GM12891 (cell line): Measurements from ENCODE around the gene HPF1.
"Not testable (repeated sequence)": the region's sequence is repeated elsewhere in the genome, so short reads cannot be mapped to it uniquely, and the experiment has no call there.

Experiments used
- DNase-seq: peaks from one replicate; pipeline ENCODE4 v3.0.0; 2011; ENCODE audit warnings: low spot score; ENCODE audit not compliant: insufficient read length
- FAIRE-seq: peaks from 2 replicates; lab custom pipeline; 2011; peaks lifted over from hg19 to GRCh38; lab: Jason Lieb, UNC
- PAX5 ChIP-seq: IDR thresholded peaks from 2 replicates; pipeline ENCODE4 v1.6.1; 2011; ENCODE audit warnings: low read length, moderate library complexity, mild to moderate bottlenecking; ENCODE audit not compliant: insufficient read depth, severe bottlenecking
- POLR2A ChIP-seq: IDR thresholded peaks from 2 replicates; pipeline ENCODE4 v1.6.1; 2011; ENCODE audit warnings: low read depth, low read length, control low read depth
- POLR2AphosphoS5 ChIP-seq: IDR thresholded peaks from 2 replicates; pipeline ENCODE4 v1.6.1; 2011; ENCODE audit warnings: low read depth, low read length, control low read depth
- POU2F2 ChIP-seq: IDR thresholded peaks from 2 replicates; pipeline ENCODE4 v1.6.1; 2011; ENCODE audit warnings: low read depth, mild to moderate bottlenecking, control low read depth, low read length, moderate library complexity
- SPI1 ChIP-seq: IDR thresholded peaks from 2 replicates; pipeline ENCODE4 v1.6.1; 2011; ENCODE audit warnings: low read depth, low read length, control low read depth
- TAF1 ChIP-seq: IDR thresholded peaks from 2 replicates; pipeline ENCODE4 v1.6.1; 2011; ENCODE audit warnings: low read depth, low read length, control low read depth

HPF1 gene

DNA sequence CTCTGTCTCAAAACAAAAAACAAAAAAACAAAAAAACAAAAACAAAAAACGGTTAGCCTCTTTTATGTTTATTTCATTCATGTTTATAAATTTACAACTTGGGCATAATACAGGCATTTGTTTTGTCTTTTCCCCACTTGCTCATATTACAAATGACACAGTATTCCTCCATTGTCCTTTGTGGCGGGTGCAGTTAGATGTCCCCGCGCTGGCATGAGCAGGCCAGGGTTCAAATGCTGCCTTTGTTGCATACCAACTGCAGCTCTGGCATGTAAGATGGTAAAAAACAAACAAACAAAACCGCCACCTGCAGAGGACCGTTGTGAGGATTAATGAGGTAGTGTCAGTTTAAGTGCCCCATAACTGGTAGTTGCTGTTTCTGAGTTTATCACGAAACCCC, 16.1 kb upstream of the HPF1 start:
- FAIRE-seq (no peak), DNase-seq (no peak)
- no peak for TF ChIP-seq POLR2A
- no peak for TF ChIP-seq POLR2AphosphoS5
- TF ChIP-seq PAX5, result no peak
- no peak for TF ChIP-seq POU2F2
- no peak for TF ChIP-seq TAF1
- no peak for TF ChIP-seq SPI1

DNA sequence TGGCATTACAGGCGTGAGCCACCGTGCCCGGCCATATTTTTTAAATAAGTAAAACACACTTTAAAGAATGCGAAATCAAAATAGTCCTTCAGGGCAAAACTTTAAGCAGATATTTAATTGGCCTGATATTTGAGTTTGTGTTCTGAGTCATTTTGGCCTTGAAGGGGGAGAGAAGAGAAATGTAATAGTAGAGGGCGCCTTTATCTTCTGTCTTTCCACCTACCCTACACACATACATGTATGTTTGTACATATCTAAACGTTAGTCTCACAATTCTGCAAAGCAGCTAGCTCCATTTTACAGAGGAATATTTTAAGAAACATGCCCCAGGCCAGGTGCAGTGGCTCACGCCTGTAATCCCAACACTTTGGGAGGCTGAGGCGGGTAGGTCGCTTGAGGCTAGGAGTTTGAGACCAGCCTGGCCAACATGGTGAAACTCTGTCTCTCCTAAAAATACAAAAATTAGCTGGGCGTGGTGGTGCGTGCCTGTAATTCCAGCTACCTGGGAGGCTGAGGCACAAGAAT, 13.9 kb upstream of the HPF1 start:
- not testable (repeated sequence) for DNase-seq, FAIRE-seq

DNA sequence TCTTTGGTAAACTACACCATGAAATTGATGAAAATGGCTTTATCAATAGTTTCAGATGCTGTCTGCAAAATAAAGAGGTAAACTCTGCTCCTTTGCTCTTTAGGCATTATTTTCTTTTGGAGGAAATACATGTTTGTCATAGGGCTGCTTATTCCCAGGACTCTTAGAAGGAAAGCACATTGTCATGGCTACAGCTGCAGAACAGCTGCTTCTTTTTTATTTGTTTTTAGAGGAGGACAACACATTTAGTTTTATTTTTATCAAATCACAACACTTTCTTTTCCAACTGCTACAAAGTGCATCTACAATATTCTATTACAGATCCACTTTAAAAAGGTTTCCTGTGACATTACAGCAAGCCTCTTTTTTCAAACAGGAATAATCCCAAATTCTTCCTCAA, 12.7 kb upstream of the HPF1 start:
- FAIRE-seq, result no peak
- TF ChIP-seq SPI1 (no peak), POLR2AphosphoS5 (no peak), TAF1 (no peak), POU2F2 (no peak), POLR2A (no peak), PAX5 (no peak)
- no peak for DNase-seq

DNA sequence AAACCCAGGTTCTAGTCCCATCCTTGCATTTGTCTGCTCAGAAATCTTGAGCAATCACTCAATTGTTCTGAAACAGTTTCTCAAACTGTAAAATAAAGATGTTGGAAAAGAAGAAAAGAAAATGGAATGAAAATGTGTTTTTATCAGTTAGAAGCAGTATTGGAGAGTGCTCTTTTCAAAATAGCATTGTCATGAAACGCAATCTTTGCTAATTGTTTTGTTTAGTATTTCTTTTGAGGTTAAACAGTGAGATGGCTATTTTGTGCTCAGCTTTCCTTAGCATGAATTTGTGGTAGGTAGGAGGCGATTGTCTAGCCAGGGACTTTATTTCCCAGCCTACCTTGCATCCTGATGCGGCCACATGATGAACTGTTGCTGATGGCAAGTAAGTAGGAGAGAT, 10.6 kb upstream of the HPF1 start:
- DNase-seq (no peak), FAIRE-seq (no peak)
- TF ChIP-seq PAX5, result no peak
- TF ChIP-seq SPI1, result no peak
- TF ChIP-seq POLR2A, result no peak
- no peak for TF ChIP-seq POU2F2
- no peak for TF ChIP-seq TAF1

DNA sequence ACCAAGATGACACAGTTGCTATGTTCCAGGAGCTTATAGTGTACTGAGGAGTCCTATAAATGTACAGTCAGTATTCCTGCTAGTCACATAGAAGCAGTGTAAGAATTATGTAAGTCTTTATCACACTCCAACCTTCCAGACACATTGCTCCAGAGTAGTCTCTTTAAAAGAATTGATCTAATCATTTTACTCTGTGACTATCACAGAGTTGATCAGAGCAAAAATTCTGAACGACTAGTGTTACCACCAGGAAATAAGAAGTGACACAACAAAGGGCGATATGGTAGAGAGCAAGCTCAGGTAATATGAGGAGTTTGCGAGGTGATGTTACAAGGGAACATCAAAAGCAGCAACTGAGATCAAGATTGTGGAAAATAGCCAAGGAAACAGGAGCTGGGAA, 9.0 kb upstream of the HPF1 start:
- TF ChIP-seq POU2F2, result no peak
- TF ChIP-seq PAX5, result no peak
- no peak for TF ChIP-seq TAF1
- TF ChIP-seq POLR2AphosphoS5, result no peak
- no peak for TF ChIP-seq SPI1
- FAIRE-seq (no peak), DNase-seq (no peak)

DNA sequence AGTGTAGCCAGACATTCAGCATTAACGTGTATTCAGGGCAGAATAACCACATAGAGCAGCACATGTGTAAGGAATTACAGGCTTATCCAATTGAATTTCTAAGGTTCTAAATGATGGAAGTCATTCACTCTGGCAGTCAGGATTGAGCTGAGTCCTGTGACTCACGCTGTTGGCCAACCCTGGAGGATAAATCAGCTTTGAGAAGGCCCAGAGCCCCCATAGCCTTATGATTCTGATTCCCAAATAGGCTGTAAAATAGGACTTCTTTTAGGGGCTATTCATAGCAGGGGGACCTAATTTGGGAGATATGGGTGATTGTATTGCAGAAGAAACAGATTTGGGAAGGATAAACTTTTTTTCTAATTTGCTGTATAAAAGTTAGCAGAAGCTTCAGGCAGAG, 8.1 kb upstream of the HPF1 start:
- TF ChIP-seq POLR2A, result no peak
- TF ChIP-seq SPI1, result no peak
- no peak for TF ChIP-seq POU2F2
- no peak for TF ChIP-seq TAF1
- no peak for TF ChIP-seq PAX5
- no peak for TF ChIP-seq POLR2AphosphoS5
- DNase-seq (no peak), FAIRE-seq (no peak)

DNA sequence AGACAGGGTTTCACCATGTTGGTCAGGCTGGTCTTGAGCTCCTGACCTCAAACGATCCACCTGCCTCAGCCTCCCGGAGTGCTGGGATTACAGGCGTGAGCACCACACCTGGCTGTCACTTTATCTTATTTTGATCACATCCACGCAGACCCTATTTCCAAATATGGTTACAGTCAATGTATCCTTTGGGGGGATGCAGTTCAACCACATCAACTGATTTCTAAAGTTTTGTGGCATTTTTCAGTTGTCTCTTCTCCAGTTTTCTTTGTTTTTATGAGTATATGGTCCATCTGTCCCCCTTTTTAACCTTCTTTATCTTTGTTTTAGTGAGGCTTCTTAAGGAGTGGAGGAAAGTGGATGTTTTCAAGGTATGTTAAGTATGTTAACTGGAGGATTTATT, 4.1 kb upstream of the HPF1 start:
- DNase-seq, result no peak
- TF ChIP-seq POLR2A (no peak), POLR2AphosphoS5 (no peak), SPI1 (no peak), PAX5 (no peak), POU2F2 (no peak), TAF1 (no peak)
- FAIRE-seq, result no peak

DNA sequence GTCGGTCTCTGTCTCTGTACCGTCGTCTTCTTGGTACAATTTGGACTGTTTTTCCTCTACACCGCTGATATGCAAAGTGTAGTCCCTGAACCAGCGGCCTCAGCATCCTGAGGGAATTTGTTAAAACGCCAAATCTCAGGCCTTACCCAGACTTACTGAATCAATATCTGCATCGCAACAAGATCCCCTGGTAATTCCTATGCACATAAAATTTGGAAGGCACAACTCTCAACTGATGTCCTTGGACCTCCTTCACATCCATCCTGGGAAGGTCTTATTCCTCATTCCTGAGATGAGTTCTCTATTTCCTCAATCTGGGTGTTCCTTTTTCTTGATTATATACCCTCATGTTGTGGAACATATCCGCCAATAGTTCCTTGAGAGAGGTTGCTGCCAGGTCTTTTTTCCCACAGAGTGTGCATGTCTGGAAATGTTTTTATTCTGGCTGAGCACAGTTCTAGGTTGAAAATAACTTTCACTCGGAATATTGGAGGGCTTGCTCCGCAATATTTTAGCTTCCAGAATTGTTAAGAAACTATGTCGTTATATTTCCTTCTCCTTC, 738 bp upstream of the HPF1 start:
- FAIRE-seq, result no peak
- TF ChIP-seq TAF1 (no peak), PAX5 (no peak), SPI1 (no peak)
- no peak for DNase-seq

DNA sequence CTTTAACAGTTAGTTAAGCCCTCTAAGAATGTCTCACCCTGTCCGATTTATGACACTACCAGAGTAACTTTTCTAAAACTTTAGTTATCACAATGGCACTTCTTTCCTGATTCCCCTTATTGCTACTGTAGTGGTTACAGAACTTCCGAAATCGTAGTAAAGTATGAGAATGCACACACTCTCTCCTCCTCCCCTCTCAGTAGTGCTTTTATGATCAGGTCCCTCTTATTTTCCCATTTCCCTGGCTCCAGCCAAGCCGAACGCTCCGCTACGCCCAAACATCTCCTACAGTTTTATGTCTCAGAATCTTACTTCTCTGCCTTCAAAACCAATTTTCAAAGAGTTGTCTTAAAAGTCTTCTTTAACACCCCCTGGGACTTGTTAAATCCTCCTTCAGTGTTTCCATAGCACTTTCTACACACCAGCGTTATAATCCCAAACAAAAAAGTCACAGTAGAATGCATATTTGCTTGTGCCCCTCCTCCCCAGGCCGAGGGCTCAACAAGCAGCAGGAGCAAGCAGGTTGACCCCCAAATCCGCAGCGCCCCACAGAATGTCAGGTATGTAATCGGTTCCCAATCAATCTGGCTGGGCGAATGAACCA, 671 bp downstream of the HPF1 start:
- FAIRE-seq (peak; percentile 71), DNase-seq (no peak)
- TF ChIP-seq POLR2AphosphoS5, result no peak
- no peak for TF ChIP-seq SPI1
- TF ChIP-seq POLR2A, result no peak
- no peak for TF ChIP-seq POU2F2
- no peak for TF ChIP-seq PAX5
- no peak for TF ChIP-seq TAF1

DNA sequence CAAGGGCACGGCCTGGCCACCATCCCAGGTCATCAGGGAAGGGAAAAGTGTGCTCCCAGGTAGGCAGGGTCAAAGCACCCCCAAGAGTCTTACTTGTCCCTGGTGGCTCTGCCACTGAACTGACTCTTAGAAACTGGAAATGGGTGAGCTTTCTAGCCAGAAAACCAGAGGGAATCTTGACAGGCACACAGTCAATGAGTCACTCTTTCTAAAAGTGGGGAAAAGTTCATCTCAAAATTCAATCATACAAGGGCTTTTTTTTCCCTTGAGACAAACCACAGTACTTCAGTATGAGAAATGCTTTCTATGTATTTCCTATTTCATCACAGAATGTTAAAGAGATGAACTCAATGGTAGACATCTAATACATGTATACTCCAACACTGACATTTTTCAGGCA, 12.5 kb downstream of the HPF1 start:
- DNase-seq, result no peak
- TF ChIP-seq POU2F2, result no peak
- TF ChIP-seq PAX5, result no peak
- TF ChIP-seq SPI1, result no peak
- no peak for TF ChIP-seq TAF1
- no peak for FAIRE-seq

DNA sequence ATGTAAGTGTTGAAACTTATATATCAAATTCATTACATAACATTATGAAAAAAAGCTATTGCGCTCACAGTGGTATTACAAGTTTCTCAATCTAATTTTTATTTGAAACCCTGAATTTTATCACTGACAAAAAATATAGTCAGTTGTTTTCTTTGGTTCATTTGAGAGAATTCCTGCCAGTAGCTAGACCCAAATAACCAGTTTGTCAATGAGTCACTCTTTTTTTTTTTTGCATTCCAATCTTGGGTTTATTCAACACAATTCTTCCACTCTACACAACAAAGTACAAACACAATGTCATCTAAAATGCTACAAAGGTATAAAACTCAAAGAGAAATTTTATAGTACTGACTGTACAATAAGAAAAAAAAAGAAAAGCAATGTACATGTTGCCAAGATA, 13.1 kb downstream of the HPF1 start:
- TF ChIP-seq TAF1, result no peak
- TF ChIP-seq POLR2AphosphoS5, result no peak
- no peak for TF ChIP-seq PAX5
- DNase-seq, result no peak
- no peak for FAIRE-seq
